GM13977 (cell line): ENCODE results near the gene MLYCD.
A peak's percentile ranks its signal among the peaks of the same experiment; 100 is the strongest.

Source experiments
- DNase-seq: peaks from one replicate; pipeline ENCODE4 v3.0.0; 2012; ENCODE audit warnings: low spot score
- in situ Hi-C: fragments of 300-500 bp; cut with MboI; formaldehyde crosslinking; loops from one replicate; pipeline ENCODE4 v1.12.0; 2022; ENCODE audit warnings: low sequenced_read_pairs, low pct_unique_long_range_greater_than_20kb, mixed read lengths, inconsistent platforms; ENCODE audit not compliant: unreplicated experiment
- TF ChIP-seq, protein P1 (sequence below): IDR thresholded peaks from 2 replicates; pipeline ENCODE4 v1.5.1; 2012; ENCODE audit warnings: mild to moderate bottlenecking, control low read depth; ENCODE audit not compliant: insufficient read depth; ENCODE audit errors: extremely low read depth, missing control alignments

MLYCD gene

DNA sequence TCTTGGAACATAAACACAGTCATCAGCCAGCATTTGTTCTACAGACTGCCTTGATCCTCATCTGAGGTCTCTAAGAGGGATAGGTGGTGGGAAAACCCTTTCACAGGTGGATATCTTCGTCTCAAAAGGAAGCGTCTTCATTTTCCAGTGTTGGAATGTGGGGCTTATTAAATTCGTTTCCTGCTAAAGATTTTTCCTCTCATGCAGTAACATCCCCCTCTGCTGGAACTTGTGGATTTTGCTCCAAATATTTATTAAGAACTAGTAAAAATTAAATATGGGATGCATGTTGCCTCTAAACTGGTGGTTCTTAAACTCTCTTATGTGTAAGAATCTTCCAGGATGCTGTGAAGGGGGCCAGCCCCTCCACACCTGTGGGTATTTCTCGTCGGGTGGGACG, 20.1 kb upstream of the MLYCD start:
- TF ChIP-seq, protein P1, sequence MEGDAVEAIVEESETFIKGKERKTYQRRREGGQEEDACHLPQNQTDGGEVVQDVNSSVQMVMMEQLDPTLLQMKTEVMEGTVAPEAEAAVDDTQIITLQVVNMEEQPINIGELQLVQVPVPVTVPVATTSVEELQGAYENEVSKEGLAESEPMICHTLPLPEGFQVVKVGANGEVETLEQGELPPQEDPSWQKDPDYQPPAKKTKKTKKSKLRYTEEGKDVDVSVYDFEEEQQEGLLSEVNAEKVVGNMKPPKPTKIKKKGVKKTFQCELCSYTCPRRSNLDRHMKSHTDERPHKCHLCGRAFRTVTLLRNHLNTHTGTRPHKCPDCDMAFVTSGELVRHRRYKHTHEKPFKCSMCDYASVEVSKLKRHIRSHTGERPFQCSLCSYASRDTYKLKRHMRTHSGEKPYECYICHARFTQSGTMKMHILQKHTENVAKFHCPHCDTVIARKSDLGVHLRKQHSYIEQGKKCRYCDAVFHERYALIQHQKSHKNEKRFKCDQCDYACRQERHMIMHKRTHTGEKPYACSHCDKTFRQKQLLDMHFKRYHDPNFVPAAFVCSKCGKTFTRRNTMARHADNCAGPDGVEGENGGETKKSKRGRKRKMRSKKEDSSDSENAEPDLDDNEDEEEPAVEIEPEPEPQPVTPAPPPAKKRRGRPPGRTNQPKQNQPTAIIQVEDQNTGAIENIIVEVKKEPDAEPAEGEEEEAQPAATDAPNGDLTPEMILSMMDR = no peak
- in situ Hi-C loops = no loop called here
- DNase-seq = no peak

DNA sequence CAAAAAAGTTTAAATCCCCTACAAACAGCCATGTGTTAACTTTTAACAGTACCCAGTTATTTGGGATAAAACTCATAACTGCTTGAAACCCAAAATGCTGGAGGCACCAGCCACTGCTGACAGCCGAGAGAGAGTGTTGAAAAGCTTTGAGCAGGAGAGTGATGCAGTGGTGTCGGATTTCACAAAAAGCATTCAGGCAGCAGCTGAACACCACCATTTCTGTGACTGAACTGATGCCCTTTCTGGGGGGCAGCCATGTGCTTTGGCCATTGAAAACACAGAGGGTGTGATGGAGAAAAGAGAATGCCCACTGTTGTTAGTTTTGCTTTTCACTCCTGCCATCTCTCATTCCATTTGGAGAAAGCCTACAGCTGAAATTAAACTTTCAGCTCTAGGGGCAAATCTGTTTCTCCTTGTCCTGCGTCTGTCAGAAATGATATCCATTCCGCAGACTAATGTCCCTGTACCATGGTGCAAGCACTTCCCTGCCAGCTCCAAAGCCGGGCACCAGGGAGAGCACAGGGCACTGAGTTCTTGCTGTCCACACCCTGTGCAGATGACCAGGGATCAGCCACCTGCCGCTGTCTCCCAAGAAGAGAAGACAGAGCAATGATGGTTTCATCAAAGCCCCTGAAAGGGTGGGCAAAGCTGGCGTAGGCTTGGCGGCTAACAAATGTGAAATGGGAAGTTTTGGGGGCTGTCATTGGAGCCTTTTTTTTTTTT, 16.6 kb upstream of the MLYCD start:
- TF ChIP-seq, protein P1 = no peak
- in situ Hi-C loops = no loop called here
- no peak for DNase-seq

DNA sequence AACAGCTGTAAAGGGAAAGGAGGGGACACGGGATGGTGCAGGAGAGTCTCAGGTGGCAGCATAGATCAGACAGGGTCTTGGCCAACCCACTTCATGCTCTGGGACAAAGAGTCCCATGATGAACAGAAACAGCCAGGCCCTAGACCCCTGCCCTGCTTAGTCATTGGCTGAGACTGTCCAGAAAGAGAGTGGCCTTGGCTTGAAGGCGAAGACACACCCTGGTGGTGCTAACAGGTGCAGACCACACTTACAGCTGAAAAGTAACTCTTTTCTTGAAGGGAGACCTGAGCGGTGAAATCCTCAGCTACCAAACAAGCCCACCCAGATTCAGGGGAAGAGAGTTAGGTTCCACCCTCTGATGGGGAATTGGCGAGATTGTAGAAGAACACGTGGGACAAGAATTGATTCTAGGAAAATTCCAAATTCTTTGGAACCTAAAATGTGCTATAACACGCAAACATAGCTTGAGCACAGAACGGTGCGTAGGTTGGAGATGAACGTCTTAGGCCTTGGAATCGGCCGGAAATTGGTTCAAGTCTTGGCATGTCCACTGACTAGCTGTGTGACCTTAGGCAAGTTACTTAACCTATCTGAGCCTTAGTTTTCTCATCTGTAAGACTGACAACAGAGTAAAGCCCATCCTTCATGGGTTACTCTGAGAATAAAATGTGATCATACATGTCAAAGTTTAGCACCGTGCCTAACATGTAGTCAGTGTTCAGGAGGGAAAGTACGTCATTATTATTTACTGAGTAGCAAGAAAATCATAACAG, 12.5 kb upstream of the MLYCD start:
- in situ Hi-C loops = no loop called here
- TF ChIP-seq, protein P1 = no peak
- DNase-seq = no peak

DNA sequence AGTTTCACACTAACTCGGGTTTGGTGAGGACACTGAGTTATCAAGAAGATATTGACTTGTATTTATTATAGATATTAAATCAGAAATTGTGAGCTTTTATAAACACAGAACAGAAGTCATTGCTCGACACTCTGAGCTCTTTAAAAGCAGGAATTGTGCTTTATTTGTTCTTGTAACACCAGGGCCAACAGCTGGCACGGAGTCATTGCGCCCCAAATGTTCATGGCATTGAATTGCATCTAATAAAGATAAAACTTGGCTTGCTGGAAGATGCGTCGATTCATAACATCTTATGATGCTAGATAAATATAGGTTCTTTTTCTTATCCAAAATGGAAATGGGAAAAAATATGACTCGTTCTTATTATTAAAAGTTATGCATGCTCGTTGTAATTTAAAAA, 11.8 kb upstream of the MLYCD start:
- DNase-seq = no peak
- in situ Hi-C loops = no loop called here
- TF ChIP-seq, protein P1 = peak; percentile 19

DNA sequence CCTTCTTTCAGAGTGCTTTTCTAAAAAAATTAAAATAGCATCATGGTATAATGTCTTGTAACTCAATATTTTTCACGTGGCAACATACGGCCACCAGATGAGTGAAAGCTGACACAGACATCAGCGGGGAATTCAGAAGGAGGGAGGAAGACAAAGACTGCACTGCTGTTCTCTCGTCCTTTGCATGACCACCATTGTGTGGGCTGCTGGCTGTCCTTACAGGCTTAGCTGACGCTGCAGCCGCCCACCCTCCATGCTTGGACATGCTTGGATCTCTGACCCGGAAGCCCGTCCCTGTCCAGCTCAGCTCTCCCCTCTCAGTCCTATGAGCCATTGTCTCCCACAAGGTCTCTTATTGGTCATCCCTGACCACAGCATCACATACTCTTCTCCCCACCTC, 11.4 kb upstream of the MLYCD start:
- in situ Hi-C loops = no loop called here
- TF ChIP-seq, protein P1 = no peak
- no peak for DNase-seq

DNA sequence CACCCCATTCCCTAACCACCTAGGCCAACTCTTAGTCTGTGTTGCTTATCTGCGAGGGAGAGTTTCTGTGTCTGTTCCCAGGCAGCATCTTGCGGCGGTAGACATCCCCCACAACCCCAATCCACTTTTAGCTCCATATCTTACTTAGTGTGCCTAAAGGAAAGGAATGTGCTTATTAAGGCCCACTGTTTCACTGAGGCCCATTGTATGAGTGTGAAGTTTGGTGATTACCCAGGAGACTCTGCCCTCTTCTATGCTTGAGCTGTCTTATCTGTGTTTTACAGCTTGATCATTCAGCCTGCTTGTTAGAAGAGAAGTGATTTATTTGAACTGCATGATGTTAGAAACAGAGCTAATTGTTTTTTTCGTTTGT, 10.3 kb upstream of the MLYCD start:
- TF ChIP-seq, protein P1 = no peak
- in situ Hi-C loops = no loop called here
- DNase-seq = no peak
